Measurements from ENCODE around the gene AK9. TPM values are rescaled to one million over a fixed set of nuclear protein-coding genes. Genes with fewer than 3 reads are reported as not detected.

Gene AK9
- 1.8 and 2.7 TPM in 2 replicates for total RNA-seq (2021; fragmentation: NEBNext Ultra II Directional; extraction: Animal tissue kit (Norgen Biotek cat#: 25700))
- polyA plus RNA-seq (2011; rRNA removed), result 1.0 and 2.2 TPM in 2 replicates
- polyA plus RNA-seq (2011; cell fraction: cytosol; rRNA removed), result 2.1 TPM
- polyA plus RNA-seq (2011; cell fraction: nucleus; rRNA removed), result 0.94 TPM
- 1.4 to 4.2 TPM (median 2.3 TPM) in 4 replicates for polyA plus RNA-seq (2012, experiment 1 of 2)
- 0.20 TPM for polyA plus RNA-seq (2012, experiment 2 of 2)
- 3.2 TPM for polyA plus RNA-seq (2013, experiment 1 of 2)
- polyA plus RNA-seq (2013, experiment 2 of 2), result 3.4 TPM
- polyA minus RNA-seq (2011; rRNA and poly(A)+ RNA removed), result 0.79 and 1.3 TPM in 2 replicates
- 1.3 TPM for polyA minus RNA-seq (2011; cell fraction: cytosol; rRNA and poly(A)+ RNA removed)
- 3.1 TPM for polyA minus RNA-seq (2011; cell fraction: nucleus; rRNA and poly(A)+ RNA removed)
- long read RNA-seq, experiment 1, partial matches to known transcripts, result 1 of 1 reads
- long read RNA-seq, experiment 1, other reads (novel, unspliced or antisense), result 0 of 1 reads
- long read RNA-seq, experiment 2, partial matches to known transcripts, result 4 of 6 reads
- long read RNA-seq, experiment 2, other reads (novel, unspliced or antisense), result 1 of 6 reads

GRCh38 chr6:109690737-109691621 is at the start of gene AK9, which contains the start of gene FIG4:
Gene AK9 (minus strand): TSS chr6:109691202. CDS start chr6:109675745, 15,457 bp downstream.
Gene FIG4 (plus strand): TSS chr6:109691296. CDS start chr6:109691436, 140 bp downstream.
- no peak within 1 kb of the TSS for H2BK12ac ChIP-seq (ENCODE audit: low read depth, low read length)
- H3K36me3 ChIP-seq (ENCODE audit: control insufficient read depth in 2 of 4, insufficient read depth in 4 of 4, low read length in 3 of 4), result peaks cover 0 to 3% (median 1%) of the 10 kb centered on the region in 4 experiments; a peak in 3 of 8 replicates
- FAIRE-seq (peak; percentile 55), DNase-seq (ENCODE audit: low read depth in 1 of 2, low spot score in 2 of 2) (peak; percentile 84 to 95)
- no peak within 1 kb of the TSS for H4K5ac ChIP-seq (ENCODE audit: insufficient read length, low read depth, low read length)
- H3K79me2 ChIP-seq (ENCODE audit: control insufficient read depth in 1 of 2, insufficient read depth in 2 of 2, low read length in 2 of 2), result peaks cover 0 to 29% of the 10 kb centered on the region in 2 experiments; a peak in 2 of 4 replicates
- ChIA-PET CTCF (ENCODE audit: partially characterized antibody) (interaction anchor here (1.0 to 1.2 kb wide), 2 partner anchors 11 to 349 kb away, joined by 5 to 6 read pairs; no protein-coding TSS in a partner anchor), POLR2A (ENCODE audit: partially characterized antibody) (interaction anchor here (1.0 to 3.8 kb wide), 5 partner anchors 10 to 349 kb away, joined by 3 to 15 read pairs (median 4); no protein-coding TSS in a partner anchor)
- H3K9me3 ChIP-seq (ENCODE audit: insufficient read depth in 2 of 2, low read depth in 1 of 2, low read length in 1 of 2), result no peaks in the 10 kb centered on the region
- peak within 1 kb of the TSS; percentile 72 to 94 for H3K4me2 ChIP-seq (ENCODE audit: insufficient read depth in 1 of 2, low read depth in 2 of 2, low read length in 2 of 2)
- peaks cover 0 to 2% (median 0%) of the 10 kb centered on the region in 4 experiments; a peak in 1 of 7 replicates for H3K4me1 ChIP-seq (replicated peaks in 1 of 4; ENCODE audit: control insufficient read depth in 3 of 4, insufficient read depth in 4 of 4, low read length in 3 of 4)
- WGBS, 2 experiments (ENCODE audit: extremely low coverage in 1 of 2, insufficient coverage in 1 of 2, insufficient read length in 1 of 2, insufficient replicate concordance in 2 of 2, low coverage in 1 of 2, low lambda C conversion rate in 2 of 2, missing lambda C conversion rate in 1 of 2), result 2% methylated on average over 39 of the region's 47 CpGs; no CpG with 5 or more reads in 1 of the 2 experiments
- no peak within 1 kb of the TSS for H3K14ac ChIP-seq (ENCODE audit: insufficient read length)
- H3K56ac ChIP-seq (replicated peaks; ENCODE audit: insufficient read length, low read depth, low read length), result no peak within 1 kb of the TSS
- H3K27ac ChIP-seq (ENCODE audit: low read depth, low read length), result peak within 1 kb of the TSS; percentile 42
- no peak within 1 kb of the TSS for H3K23ac ChIP-seq (ENCODE audit: insufficient read length)
- H3K23me2 ChIP-seq (ENCODE audit: low read depth, low read length), result peaks cover 6% of the 10 kb centered on the region
- peak within 1 kb of the TSS; percentile 38; the same call in 1 of the 2 replicates for H3K18ac ChIP-seq (ENCODE audit: extremely low read depth, low read length)
- H2BK20ac ChIP-seq (ENCODE audit: low read length), result no peak within 1 kb of the TSS
- H4K8ac ChIP-seq (ENCODE audit: extremely low read depth, insufficient read depth, low read length), result peak within 1 kb of the TSS; percentile 63; the same call in 1 of the 2 replicates
- H4K91ac ChIP-seq (replicated peaks; ENCODE audit: insufficient read length, low read length), result no peak within 1 kb of the TSS
- no peak within 1 kb of the TSS for H2AK5ac ChIP-seq (ENCODE audit: low read depth, low read length)
- 0 out of 2 replicates have a peak within 1 kb of the TSS, but pooled peaks have one; percentile 63 for H2BK5ac ChIP-seq (ENCODE audit: low read depth, low read length)
- H2AFZ ChIP-seq (ENCODE audit: low read length), result peak within 1 kb of the TSS; percentile 90
- H3K9ac ChIP-seq (replicated peaks in 1 of 4; ENCODE audit: extremely low read depth in 1 of 4, low read depth in 3 of 4, low read length in 3 of 4), result peak within 1 kb of the TSS; percentile 66 to 72 (median 70)
- H3K4me3 ChIP-seq (ENCODE audit: extremely low read depth in 1 of 4, insufficient read depth in 2 of 4, low read depth in 3 of 4, low read length in 4 of 4), result peak within 1 kb of the TSS; percentile 69 to 95 (median 84)
- H4K20me1 ChIP-seq (replicated peaks in 1 of 2; ENCODE audit: control insufficient read depth in 1 of 2, insufficient read depth in 2 of 2, low read length in 2 of 2), result peaks cover 0 to 1% of the 10 kb centered on the region in 2 experiments
- no peak within 1 kb of the TSS for H2BK15ac ChIP-seq (ENCODE audit: low read length)
- no peaks in the 10 kb centered on the region for H3K79me1 ChIP-seq (ENCODE audit: low read depth, low read length)
- H3K4ac ChIP-seq (replicated peaks; ENCODE audit: insufficient read length, low read depth, low read length), result no peak within 1 kb of the TSS
- no peak within 1 kb of the TSS for H2BK120ac ChIP-seq (replicated peaks; ENCODE audit: low read depth, low read length)
- no peaks in the 10 kb centered on the region for H3K27me3 ChIP-seq (replicated peaks in 1 of 4; ENCODE audit: control insufficient read depth in 3 of 4, extremely low read depth in 1 of 4, insufficient read depth in 3 of 4, low read length in 3 of 4)
- TF ChIP-seq CTCF (IDR thresholded peaks at IDR 0.05; ENCODE audit: control extremely low read depth in 1 of 3, insufficient read depth in 1 of 3, low read depth in 1 of 3, low read length in 3 of 3), result 0 out of 4 replicates have a peak, but pooled peaks of 1 of the 3 experiments have one; percentile 6
- no peak for TF ChIP-seq ATF3 (IDR thresholded peaks at IDR 0.05; ENCODE audit: insufficient read depth, low read depth, low read length)
- TF ChIP-seq GTF2F1 (IDR thresholded peaks at IDR 0.05; ENCODE audit: borderline replicate concordance, low read depth, low read length), result no peak
- TF ChIP-seq NRF1 (IDR thresholded peaks at IDR 0.05; ENCODE audit: low read depth, low read length), result peak; percentile 47
